K562 (cell line): Measurements from ENCODE around the gene ITGB5. TPM values are rescaled to one million over a fixed set of nuclear protein-coding genes. Genes with fewer than 3 reads are reported as not detected.
A peak's percentile ranks its signal among the peaks of the same experiment; 100 is the strongest.

Experiments used
- BCL6 ChIP-seq: fragments of 250-450 bp; sonication (Bioruptor Pico); IDR thresholded peaks from 2 replicates; pipeline ENCODE4 v1.4.0; 2020
- CBX2 ChIP-seq: fragments of 200-600 bp; sonication (generic); IDR thresholded peaks from one replicate; pipeline ENCODE4 v1.6.1; 2012; ENCODE audit warnings: mild to moderate bottlenecking, low read length, inconsistent platforms; ENCODE audit not compliant: insufficient read depth, poor library complexity, severe bottlenecking
- CHCHD3 ChIP-seq: fragments of 250-450 bp; sonication (Bioruptor Pico); IDR thresholded peaks from 2 replicates; pipeline ENCODE4 v2.1.2; 2022; ENCODE audit warnings: mild to moderate bottlenecking
- CUX1 ChIP-seq: fragments of 200-800 bp; sonication (Bioruptor generic); IDR thresholded peaks from 2 replicates; pipeline ENCODE4 v1.6.1; 2016; ENCODE audit warnings: missing genetic modification characterization, missing compliant biosample characterization
- EP400 ChIP-seq: fragments of 450-650 bp; IDR thresholded peaks from 2 replicates; pipeline ENCODE4 v1.6.1; 2017; ENCODE audit warnings: antibody characterized with exemption, mild to moderate bottlenecking, moderate library complexity
- EZH2 ChIP-seq: IDR thresholded peaks from 2 replicates; pipeline ENCODE4 v1.6.1; 2012; ENCODE audit warnings: low read depth, mild to moderate bottlenecking, inconsistent platforms, low read length, borderline replicate concordance
- HBP1 ChIP-seq: fragments of 450-650 bp; formaldehyde crosslinking; IDR thresholded peaks from 2 replicates; pipeline ENCODE4 v1.4.0; 2022; ENCODE audit warnings: missing genetic modification characterization
- HMG20B ChIP-seq: fragments of 250-450 bp; sonication (Bioruptor Pico); IDR thresholded peaks from 2 replicates; pipeline ENCODE4 v1.5.0; 2021; ENCODE audit warnings: mild to moderate bottlenecking
- IRF2 ChIP-seq: sonication (generic); formaldehyde crosslinking; IDR thresholded peaks from 2 replicates; pipeline ENCODE4 v1.8.1; 2022; ENCODE audit warnings: mild to moderate bottlenecking, missing genetic modification reagents
- MCM7 ChIP-seq, 2 experiments: fragments of 450-650 bp; IDR thresholded peaks; 2 replicates each; pipeline ENCODE4 v1.6.1; 2016 to 2018
- MXI1 ChIP-seq: IDR thresholded peaks from 2 replicates; pipeline ENCODE4 v1.6.1; 2011; ENCODE audit warnings: low read depth, mild to moderate bottlenecking, improper control_type of control experiment, low read length
- NCOA2 ChIP-seq, 2 experiments: fragments of 450-650 bp; IDR thresholded peaks; 2 replicates each; pipeline ENCODE4 v1.6.1; 2018; ENCODE audit warnings: mild to moderate bottlenecking in 2 of 2, moderate library complexity in 1 of 2; ENCODE audit not compliant: partially characterized antibody in 2 of 2
- NFRKB ChIP-seq: fragments of 450-650 bp; IDR thresholded peaks from 2 replicates; pipeline ENCODE4 v1.6.1; 2016; ENCODE audit warnings: low read depth
- NR1H2 ChIP-seq: sonication (generic); formaldehyde crosslinking; IDR thresholded peaks from 2 replicates; pipeline ENCODE4 v1.4.0; 2020; ENCODE audit warnings: mild to moderate bottlenecking, missing genetic modification reagents
- SLC30A9 ChIP-seq: fragments of 250-450 bp; sonication (Bioruptor Pico); IDR thresholded peaks from 2 replicates; pipeline ENCODE4 v1.8.0; 2022; ENCODE audit warnings: mild to moderate bottlenecking, moderate library complexity
- SP2 ChIP-seq: IDR thresholded peaks from 2 replicates; pipeline ENCODE4 v1.6.1; 2011; ENCODE audit warnings: mild to moderate bottlenecking, low read depth, low read length, moderate library complexity; ENCODE audit not compliant: poor library complexity, severe bottlenecking; ENCODE audit errors: extremely low read depth
- TAL1 ChIP-seq: fragments of 450-650 bp; IDR thresholded peaks from 2 replicates; pipeline ENCODE4 v1.6.1; 2016; ENCODE audit warnings: mild to moderate bottlenecking
- ZKSCAN3 ChIP-seq: fragments of 250-450 bp; sonication (Bioruptor Pico); IDR thresholded peaks from 2 replicates; pipeline ENCODE4 v1.4.0; 2020
- ZNF316 ChIP-seq: fragments of 450-650 bp; IDR thresholded peaks from 2 replicates; pipeline ENCODE4 v1.6.1; 2016
- ZNF445 ChIP-seq: fragments of 250-450 bp; sonication (Bioruptor Pico); IDR thresholded peaks from 2 replicates; pipeline ENCODE4 v1.4.0; 2020; ENCODE audit warnings: low read depth, mild to moderate bottlenecking, moderate library complexity
- polyA plus RNA-seq, 8 experiments: library from polyadenylated mRNA; depleted of rRNA in 4 of 8; stranded (reverse) in 5 of 8; unstranded in 3 of 8; fragments of >200 nt; fragmentation: Nextera tagmentation in 2 of 8; fragmentation: Illumina TruSeq in 1 of 8; extraction: Ambion mirVana in 2 of 8; extraction: Trizol in 1 of 8; gene quantifications; 2 replicates each; pipeline versions ENCODE4 v1.2.1 to v1.2.3, GENCODE V29; 2011 to 2014; ENCODE audit warnings: inconsistent platforms in 1 of 8, missing spikeins in 1 of 8
- total RNA-seq, 7 experiments: library from RNA; depleted of rRNA in 6 of 7; stranded (reverse); fragments of >200 nt in 6 of 7; fragmentation: Illumina TruSeq in 2 of 7; extraction: Trizol in 2 of 7; gene quantifications; 2 replicates each; pipeline versions ENCODE4 v1.2.1 to v1.2.3, GENCODE V29; 2011 to 2021; ENCODE audit warnings: low replicate concordance in 1 of 7
- TF ChIP-seq, protein P1 (sequence below): fragments of 450-650 bp; IDR thresholded peaks from 2 replicates; pipeline ENCODE4 v1.6.1; 2016

ITGB5 gene
- total and polyA plus RNA-seq, 9 of the 15 experiments (the other 6 are each of a cell fraction or from before 2014, with no cell fraction given) = 1.7 to 46.8 (median 9.9) TPM

- TF ChIP-seq CUX1 (CRISPR knock-in tag) = no peak
- TF ChIP-seq NFRKB = no peak
- TF ChIP-seq, protein P1, sequence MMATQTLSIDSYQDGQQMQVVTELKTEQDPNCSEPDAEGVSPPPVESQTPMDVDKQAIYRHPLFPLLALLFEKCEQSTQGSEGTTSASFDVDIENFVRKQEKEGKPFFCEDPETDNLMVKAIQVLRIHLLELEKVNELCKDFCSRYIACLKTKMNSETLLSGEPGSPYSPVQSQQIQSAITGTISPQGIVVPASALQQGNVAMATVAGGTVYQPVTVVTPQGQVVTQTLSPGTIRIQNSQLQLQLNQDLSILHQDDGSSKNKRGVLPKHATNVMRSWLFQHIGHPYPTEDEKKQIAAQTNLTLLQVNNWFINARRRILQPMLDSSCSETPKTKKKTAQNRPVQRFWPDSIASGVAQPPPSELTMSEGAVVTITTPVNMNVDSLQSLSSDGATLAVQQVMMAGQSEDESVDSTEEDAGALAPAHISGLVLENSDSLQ = no peak
- no peak for TF ChIP-seq BCL6 (CRISPR knock-in tag)
- no peak for TF ChIP-seq NCOA2 (IDR thresholded peaks at IDR 0.05; ENCODE audit: partially characterized antibody in 2 of 2)
- TF ChIP-seq EZH2 = no peak
- peak; percentile 95 for TF ChIP-seq ZNF316
- no peak for TF ChIP-seq CBX2
- TF ChIP-seq HBP1 (CRISPR knock-in tag) = no peak
- peak; percentile 16; the same call in 1 of the 2 replicates for TF ChIP-seq TAL1
- no peak for TF ChIP-seq ZKSCAN3 (CRISPR knock-in tag)
- no peak for TF ChIP-seq IRF2
- TF ChIP-seq MXI1 = no peak
- TF ChIP-seq SLC30A9 (CRISPR knock-in tag) = no peak
- peak; percentile 34; the same call in 1 of the 2 replicates for TF ChIP-seq EP400
- TF ChIP-seq MCM7 (IDR thresholded peaks at IDR 0.05) = no peak
- no peak for TF ChIP-seq NR1H2 (CRISPR knock-in tag)
- no peak for TF ChIP-seq ZNF445
- no peak for TF ChIP-seq SP2
- TF ChIP-seq CHCHD3 (CRISPR knock-in tag) = no peak
- TF ChIP-seq HMG20B (CRISPR knock-in tag) = no peak
Observed at GRCh38 chr3:124812291-124813265, 74.6 kb downstream of the ITGB5 start (continued).
